Glomerular visceral epithelial cell (primary cell): Measurements from ENCODE around the gene FUT9.

ENCODE experiments used
- DNase-seq: peaks from one replicate; pipeline ENCODE4 v3.0.0-alpha.2; 2016; ENCODE audit errors: extremely low spot score

The FUT9 gene

DNA sequence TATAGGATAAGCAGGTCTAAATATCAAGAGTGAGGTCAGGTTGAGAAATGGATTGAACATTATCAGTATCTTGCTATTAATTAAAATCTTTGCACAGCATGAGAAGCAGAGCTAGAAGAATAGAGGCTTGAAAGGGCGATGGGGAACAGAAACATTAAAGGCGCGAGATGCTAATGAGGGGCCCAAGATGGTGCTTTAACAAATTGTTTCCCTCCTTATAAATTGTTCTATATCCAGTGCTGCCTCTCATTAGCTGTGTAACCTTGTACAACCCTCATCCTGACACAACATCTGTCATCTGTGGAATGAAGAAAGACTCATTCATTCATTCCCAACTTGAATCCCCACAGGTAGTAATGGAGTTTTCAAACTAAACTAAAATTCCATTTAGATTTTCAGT is 57.8 kb downstream of the FUT9 start:
- no peak for DNase-seq

DNA sequence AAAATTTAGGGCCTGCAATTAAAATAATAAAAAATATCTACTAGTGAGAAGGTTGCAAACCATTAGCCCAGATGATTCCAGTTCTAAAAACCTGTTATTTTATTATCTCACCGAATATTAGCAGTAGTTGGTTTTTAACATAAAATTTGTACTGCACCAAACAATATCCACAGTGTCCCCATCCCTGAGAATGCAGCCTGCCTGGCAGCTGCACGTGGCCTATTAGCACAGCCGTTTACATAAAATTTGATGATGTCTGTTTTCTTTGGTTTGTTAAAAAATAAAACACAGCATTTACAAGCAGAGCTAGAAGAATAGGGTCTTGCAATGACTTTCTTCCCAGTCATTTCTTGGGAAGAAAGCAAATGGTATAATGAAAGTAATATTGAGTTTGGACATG is 58.2 kb downstream of the FUT9 start:
- DNase-seq = no peak

DNA sequence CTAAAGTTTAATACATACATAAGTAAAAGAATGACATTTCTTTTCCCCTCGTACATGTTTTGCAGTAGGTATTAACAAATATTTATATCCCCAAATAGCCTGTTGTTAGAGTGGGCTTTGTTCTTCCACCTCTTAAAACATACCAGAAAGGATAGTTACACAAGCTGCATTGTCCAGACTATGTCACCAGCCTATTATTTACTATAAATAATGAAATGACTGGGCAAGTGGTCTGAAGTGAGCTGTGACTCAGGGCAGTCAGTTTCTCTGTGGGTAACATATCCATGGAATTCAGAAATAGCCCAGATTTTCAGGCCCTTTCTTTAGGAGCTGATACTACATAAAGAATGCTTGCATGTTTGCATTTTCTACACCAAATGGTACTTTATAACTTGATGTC is 60.1 kb downstream of the FUT9 start:
- no peak for DNase-seq

DNA sequence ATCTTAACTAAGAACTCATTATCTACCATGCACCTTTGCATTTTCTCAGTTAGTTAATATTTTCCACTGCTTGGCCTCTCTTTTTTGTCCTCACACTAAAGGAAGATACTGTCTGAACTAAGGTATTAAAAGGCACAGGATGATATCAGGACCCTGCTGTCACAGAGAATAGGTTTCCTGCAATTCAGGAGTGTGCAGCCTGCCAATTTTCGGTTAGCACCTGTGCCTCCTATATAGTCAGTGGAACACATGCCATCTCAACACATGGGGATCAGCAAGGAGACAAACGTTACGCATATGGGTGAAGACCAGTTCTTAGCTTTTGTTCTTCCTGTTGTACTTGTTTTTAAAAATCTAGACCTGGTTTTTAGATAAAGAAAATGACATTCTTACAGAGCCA is 71.0 kb downstream of the FUT9 start:
- DNase-seq = no peak

DNA sequence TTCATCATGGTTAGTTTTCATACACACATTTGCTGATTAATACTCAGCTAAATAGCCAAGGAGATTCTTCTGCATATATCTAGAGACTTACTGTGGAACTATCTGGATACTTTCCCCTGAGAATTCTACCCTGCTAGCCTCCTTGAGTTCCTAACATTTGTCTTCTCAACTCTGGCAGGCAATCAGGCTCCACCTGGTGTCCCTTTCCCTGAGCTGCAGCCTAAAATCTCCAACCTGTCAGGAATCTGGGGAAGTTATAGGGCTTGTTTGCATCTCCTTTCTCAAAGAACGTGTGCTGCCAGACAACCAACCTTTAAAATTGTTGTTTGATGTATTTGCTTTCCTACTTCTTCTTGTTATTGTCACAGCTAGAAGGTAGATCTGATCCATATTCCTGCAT is 73.4 kb downstream of the FUT9 start:
- DNase-seq = peak; percentile 1

DNA sequence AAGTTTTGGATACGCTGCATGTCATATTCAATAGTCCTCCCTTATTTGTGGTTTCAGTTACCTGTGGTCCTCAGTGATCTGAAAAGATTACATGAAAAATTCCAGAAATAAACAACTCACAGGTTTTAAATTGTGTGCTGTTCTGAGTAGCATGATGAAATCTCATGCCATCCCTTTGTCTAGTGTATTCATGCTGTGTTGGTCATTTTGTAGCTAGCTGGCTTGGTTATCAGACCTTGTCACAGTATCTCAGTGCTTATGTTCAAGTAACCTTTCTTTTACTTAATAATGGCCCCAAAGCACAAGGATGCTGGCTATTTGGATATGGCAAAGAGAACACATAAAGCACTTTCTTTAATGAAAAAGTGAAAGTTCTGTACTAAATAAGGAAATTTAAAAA is 78.3 kb downstream of the FUT9 start:
- no peak for DNase-seq

DNA sequence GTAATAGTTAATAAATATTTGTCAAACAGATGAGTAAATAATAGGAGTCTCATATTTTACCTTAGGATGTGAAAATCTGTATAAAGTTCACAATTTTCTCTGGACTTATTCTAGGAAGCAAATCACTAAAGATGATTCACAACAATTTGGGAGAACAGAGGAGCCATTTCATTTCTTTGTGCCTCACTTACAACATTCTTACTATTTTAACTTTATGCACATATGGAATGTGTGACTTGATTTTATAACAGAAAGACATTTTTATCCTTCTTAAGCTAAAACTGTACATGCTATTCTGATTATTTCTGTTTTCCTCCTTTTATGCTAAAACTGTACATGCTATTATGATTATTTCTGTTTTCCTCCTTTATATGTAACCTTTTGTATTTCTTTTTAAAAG is 83.3 kb downstream of the FUT9 start:
- no peak for DNase-seq

DNA sequence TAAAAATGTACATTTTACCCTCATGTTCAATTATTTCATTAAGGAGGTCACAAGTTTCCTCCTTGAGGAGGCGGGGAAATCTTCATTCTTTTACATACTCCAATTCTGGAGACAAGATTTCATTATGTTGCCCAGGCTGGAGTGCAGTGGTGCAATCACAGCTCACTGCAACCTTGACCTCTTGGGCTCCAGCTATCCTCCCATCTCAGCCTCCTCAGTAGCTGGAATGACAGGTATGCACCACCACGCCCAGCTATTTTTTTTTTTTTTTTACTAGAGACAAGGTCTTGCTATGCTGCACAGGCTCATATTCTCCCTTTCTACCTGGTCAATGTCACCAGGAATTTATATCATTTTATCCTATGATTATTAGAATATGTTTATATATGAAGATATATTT is 85.8 kb downstream of the FUT9 start:
- no peak for DNase-seq

DNA sequence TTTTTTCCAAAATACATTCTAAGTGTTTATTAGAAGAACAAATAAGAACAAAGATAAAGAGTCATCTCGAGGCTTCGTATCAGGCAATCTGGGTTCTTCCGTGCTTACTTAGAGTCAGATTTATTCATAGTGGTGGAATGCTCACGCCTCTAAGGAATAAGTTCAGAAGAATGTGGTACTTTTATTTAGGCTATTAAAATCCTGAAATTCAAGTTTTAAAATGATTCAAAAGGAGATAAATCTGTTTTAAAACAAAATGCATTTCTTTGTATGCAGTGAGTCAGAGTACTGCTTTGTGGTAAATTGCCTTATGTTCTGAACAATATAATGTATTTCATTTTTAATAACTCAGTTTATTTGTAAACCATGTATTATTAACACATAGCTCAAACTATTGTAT is 89.1 kb downstream of the FUT9 start:
- DNase-seq = no peak

DNA sequence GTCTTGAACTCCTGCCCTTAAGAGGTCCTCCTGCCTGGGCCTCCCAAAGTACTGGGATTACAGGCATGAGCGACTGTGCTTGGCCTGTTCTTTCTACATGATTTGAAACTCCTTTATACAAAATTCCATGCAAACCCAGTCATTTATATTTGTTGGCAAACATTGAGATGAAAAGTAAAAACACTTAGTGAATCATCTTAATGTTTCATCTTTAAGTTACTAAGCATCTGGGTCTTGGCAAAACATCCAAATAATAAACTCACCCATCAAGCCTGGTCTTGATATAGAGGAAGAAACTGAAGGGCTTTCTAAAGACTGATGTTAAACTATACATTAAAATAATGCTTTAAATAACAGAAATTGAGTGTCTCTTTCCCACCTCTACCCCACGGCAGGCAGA is 95.1 kb downstream of the FUT9 start:
- DNase-seq = no peak

DNA sequence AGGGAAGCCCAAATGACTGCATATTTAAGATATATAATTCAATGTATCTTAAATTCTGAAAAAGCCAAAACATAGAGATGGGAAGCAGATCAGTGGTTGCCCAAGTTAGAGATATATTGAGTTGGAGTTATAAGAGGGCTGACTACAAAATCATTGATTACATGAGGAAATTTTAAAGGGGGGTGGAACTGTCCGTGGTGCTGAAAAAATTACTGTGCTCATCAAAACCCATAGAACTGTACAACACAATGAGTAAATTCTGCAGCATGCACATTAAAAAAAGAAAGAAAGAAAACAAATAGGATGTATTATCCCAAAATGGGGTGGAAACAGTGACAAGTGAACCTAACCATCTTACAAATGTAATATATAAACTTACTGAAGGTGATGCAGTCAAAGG is 100.9 kb downstream of the FUT9 start:
- DNase-seq = peak; percentile 7

DNA sequence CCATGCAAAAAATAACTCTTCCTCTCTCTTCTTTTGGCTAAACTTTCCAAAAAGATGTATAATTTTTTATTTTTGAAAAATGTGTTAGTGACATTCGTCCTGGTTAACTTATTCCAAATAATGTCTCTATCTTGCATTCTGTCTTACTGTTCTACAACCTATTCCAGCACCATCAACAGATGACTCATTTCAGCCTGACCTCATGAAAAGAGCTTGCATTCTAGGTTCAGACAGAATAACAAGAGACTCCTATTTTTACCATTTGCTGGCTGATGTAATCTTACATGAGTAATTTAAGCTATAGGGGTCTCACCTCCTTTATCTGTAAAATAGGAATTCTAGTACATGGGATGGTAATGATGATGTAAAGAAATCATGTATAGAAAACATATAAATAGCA is 109.0 kb downstream of the FUT9 start:
- no peak for DNase-seq

DNA sequence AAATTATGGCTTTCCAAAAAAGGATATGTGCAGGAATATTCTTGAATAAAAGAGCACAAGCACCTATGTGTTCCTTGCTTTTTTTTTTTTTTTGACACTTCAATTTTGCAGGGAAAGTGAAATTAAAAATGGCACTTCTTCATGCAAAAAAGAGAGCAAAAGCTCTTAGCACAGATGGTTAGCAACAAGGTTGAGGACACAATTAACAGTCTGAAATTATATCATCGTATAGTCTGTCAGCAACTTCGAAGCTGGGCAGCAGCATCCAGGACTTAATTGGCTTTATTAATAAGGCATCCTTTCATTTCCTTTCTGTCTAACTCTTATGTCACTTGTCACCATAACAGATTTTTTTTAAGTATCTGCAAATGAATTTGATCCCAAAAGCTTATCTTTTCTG is 122.6 kb downstream of the FUT9 start:
- no peak for DNase-seq

DNA sequence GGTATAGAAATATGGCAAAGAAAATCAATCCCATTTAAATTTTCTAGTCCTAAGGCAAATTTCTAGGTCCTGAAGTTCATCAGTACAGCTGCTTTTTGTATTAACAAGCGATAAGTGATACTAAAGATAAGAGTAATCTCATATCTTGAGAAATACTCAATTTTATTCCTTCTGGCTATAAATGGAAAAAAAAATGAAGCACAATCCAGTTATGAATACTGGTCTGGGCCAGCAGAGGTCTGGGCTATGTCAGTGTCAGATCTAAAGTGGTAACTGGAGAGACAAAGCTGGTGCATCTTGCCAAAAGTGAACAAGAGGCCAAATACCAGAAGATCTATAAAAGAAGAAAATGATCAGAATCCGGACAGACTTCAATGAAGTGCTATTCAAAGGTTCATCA is 126.4 kb downstream of the FUT9 start:
- no peak for DNase-seq

DNA sequence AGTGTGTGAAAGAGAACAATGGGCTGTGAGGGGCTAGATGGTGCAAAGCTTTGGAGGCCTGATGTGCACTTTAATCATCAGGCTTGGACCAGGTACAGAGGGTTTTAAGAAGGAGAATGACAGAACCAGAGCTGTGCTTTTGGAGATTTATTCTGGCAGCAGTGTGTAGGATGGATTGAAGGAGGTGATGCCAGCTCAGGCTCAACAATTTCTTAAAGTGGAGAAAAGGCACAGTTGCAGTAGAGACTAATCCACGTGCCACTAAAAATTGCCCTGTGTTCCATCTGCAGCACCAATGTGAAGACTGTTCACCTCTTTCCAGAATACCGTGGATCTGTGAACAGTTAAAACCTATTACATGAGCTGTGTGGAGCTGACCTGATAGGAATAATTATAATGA is 134.7 kb downstream of the FUT9 start:
- DNase-seq = no peak

DNA sequence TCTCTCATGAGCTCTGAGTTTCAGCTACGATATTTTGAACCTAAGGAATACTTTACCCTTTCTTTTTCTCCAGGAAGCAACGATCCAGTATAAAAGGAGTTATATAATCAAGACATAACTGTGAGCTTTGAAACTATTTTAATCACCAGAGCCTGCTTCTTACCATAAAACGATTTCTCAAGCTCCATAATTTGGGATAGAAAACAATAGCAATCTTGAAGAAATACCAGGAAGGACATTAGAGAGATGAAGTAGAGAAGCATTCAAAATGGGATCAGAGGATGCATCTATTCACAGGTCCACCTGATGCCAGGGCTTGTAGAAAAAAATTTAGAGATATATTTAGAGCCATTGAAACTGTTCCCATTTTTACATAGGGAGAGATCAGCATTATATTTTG is 135.9 kb downstream of the FUT9 start:
- no peak for DNase-seq

DNA sequence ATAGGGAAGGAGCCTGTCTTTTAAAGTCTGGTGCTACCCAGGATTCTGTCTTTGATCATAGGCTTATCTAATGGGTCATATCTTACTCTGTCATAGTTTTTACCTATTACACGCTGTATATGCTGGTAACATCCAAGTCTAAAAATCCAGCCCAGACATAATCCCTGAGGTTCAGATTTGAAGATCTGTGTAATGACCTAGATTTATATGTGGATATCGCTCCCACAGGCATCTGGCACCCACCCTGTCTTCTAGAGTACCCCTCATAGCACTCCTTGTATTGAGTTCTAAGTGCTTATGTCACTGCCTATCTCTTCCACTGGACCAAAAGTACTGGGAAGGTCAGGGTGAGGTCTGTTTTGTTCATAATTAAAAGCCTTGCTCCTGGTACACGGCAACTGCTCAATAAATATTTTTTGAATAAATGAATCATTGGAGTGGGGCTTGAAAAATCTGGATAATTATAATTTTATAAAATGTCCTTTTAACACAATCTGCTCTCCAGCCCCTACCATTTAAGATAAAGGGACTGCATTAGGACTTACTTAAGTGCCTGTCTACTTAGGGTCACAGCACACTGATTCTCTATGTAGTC is 136.4 kb downstream of the FUT9 start:
- no peak for DNase-seq

DNA sequence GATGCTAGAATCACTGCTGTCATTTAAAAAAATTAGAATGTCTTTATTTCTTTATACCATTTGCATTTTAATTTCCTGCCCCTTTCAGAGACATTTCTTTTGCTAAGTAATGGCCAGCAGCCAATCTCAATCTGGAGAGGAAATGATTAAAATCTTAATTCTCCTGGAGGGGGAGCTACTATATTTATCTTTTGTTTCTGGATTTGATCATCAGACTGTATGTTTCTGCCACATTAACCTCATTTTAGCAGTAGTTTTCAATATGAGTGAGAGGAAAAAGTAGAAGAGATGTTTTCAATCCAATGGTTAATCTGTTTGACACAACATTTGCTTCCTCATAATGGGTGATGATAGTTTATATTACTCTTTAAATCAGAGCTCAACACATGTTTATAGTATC is 138.0 kb downstream of the FUT9 start:
- peak; percentile 7 for DNase-seq

DNA sequence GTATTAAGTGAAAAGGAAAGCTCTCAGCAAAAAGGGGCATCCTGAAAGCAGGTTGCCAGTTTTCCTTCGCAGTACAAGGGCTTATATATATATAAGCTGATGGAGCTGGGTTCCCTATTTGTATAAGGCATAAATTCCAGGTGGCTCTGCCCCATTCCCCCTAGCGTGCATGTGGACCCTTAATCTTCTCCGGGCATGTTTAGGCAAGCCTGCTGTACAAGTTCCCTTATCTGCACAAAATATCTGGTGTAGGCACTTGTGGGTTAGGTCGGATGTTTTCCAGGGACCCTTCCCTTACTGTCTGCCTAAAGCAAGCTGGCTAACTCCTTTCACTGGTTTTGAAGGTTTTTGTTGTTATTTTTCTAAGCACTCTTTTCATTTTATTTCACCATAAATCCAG is 140.7 kb downstream of the FUT9 start:
- DNase-seq = no peak

DNA sequence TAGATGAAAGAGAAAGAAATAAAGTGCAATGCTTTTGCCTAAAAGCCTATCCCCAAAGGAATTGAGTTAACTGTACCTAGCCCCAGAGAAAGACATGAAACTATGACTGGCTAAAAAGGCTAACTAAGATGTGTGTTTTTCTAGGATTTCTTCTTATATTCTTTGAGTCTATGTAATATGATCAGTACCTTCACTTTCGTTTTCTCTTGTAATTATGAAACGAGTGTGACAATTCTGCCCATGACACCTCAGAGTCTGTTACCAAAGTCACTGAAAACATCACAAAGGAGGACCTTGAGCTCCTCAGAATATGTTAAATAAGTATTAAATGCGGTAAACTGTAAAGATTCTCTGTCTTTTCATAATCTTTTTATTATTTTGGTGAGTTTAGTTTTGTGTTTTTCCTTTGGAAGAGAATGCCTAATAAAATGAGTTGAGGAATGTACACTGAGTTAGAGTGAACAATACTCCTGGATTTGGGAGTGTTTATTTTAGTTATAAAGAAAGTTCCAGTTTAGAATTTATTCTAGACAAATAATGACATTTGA is 141.3 kb downstream of the FUT9 start:
- peak; percentile 23 for DNase-seq

DNA sequence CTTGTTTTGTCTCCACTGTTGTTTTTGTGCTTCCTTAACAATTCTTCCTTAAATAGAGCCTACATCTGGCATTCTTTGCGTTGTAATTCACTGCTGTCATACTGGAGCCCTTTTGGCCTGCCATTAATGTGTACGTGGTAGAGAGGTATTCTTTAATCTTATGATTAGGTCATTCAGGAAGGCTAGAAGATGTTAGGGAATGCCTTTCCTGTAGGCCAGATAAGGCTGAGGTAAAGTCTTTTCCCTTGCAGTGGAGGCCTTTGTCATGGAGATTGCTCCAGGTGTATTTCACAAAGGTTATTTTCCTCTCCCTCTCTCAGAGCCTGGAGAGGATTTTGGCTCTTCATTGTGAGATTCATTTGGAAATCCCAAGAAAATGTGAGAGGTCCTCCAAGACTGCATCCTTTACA is 146.9 kb downstream of the FUT9 start:
- peak; percentile 44 for DNase-seq

DNA sequence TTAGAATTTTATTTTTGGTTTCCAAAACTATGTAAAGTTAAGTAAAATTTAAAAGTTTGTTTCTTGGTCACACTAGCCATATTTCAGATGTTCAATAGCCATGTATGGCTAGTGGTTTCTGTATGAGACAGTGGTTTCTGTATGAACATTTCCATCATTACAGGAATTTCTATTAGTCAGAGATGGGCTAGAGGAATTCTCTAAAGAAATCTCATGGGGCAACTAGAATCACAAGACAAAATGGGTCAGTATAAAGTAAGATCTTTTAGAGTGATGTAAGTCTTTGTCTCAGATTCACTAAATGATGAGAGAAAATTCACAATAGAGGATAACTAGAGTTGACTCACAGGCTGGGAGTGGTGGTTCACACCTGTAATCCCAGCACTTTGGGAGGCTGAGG is 149.0 kb downstream of the FUT9 start:
- DNase-seq = no peak

DNA sequence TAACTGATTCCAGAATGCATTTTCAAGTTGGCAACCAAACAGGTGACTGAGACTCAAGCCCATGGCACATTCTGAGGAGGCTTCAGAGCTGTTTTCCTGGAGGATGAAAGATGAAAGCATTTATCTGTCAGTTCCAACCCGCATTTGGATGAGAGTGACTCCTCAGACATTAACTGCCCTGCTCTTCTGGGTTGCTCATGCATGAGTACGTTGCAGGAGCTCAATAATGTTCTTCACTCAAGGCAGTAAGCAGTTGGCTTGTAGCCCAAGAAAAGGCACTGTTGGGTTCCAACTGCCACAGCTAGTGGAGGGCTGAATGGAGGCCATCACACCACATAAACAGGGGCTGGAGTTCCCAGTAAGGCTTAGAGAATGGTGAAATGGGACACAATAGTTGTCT is 155.3 kb downstream of the FUT9 start:
- DNase-seq = no peak

DNA sequence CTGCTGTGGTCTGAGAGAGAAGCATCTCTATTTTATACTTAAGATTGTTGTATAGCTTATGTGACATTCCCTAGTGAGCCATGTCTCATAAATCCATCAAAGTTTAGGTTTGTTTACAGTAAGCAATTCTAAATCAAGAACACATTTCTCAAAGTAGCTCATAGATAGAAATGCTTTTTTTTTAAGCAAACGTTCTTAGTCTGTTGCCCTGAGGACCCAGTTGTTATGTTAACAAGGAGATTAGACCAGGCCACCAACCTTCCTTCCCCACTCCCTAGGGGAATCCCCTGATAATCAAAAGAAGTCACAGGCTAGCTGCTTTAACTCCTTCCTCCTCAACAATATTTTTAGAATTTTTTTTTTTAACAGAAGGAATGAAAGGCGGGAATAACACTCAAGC is 169.0 kb downstream of the FUT9 start:
- no peak for DNase-seq
